GM12878 (cell line): ENCODE data around the gene P4HA1. TPM values are rescaled to one million over a fixed set of nuclear protein-coding genes. Genes with fewer than 3 reads are reported as not detected.

Experiments used
- EP300 ChIP-seq, 2 experiments: fragments of 150-350 bp in 1 of 2; IDR thresholded peaks; 2 replicates each; pipeline ENCODE4 v1.6.1; 2011 to 2012; ENCODE audit warnings: low read depth in 2 of 2, low read length in 2 of 2, borderline replicate concordance in 1 of 2, improper control_type of control experiment in 1 of 2, inconsistent platforms in 1 of 2; ENCODE audit not compliant: control insufficient read depth in 1 of 2
- NFYA ChIP-seq: IDR thresholded peaks from 2 replicates; pipeline ENCODE4 v1.6.1; 2011; ENCODE audit warnings: low read depth, mild to moderate bottlenecking, low read length, improper control_type of control experiment, borderline replicate concordance
- NRF1 ChIP-seq: conservative IDR thresholded peaks from 2 replicates; pipeline ENCODE4 v1.6.1; 2011; ENCODE audit warnings: mild to moderate bottlenecking, low read depth, low read length, improper control_type of control experiment
- PML ChIP-seq: IDR thresholded peaks from 2 replicates; pipeline ENCODE4 v1.6.1; 2012; ENCODE audit warnings: low read length, inconsistent platforms
- RAD51 ChIP-seq: fragments of 450-650 bp; IDR thresholded peaks from 2 replicates; pipeline ENCODE4 v1.6.1; 2016; ENCODE audit warnings: moderate library complexity, mild to moderate bottlenecking, inconsistent platforms
- RB1 ChIP-seq: fragments of 450-650 bp; formaldehyde crosslinking; IDR thresholded peaks from 2 replicates; pipeline ENCODE4 v1.6.1; 2017; ENCODE audit warnings: mild to moderate bottlenecking, borderline replicate concordance
- RUNX3 ChIP-seq: IDR thresholded peaks from 2 replicates; pipeline ENCODE4 v1.6.1; 2012; ENCODE audit warnings: low read length, inconsistent platforms
- SPI1 ChIP-seq: IDR thresholded peaks from 2 replicates; pipeline ENCODE4 v1.6.1; 2011; ENCODE audit warnings: low read depth, mild to moderate bottlenecking, low read length, moderate library complexity, borderline replicate concordance; ENCODE audit not compliant: insufficient read depth
- YY1 ChIP-seq: IDR thresholded peaks from 2 replicates; pipeline ENCODE4 v1.6.1; 2011; ENCODE audit warnings: low read depth, mild to moderate bottlenecking, low read length
- ZNF217 ChIP-seq: fragments of 450-650 bp; IDR thresholded peaks from 2 replicates; pipeline ENCODE4 v1.6.1; 2017; ENCODE audit warnings: antibody characterized with exemption, mild to moderate bottlenecking
- ZZZ3 ChIP-seq: IDR thresholded peaks from 2 replicates; pipeline ENCODE4 v1.6.1; 2011; ENCODE audit warnings: low read depth; ENCODE audit not compliant: control insufficient read depth, insufficient read length
- polyA plus RNA-seq, 11 experiments: library from polyadenylated mRNA; depleted of rRNA in 4 of 11; unstranded in 6 of 11; stranded (reverse) in 5 of 11; fragments of >200 nt; fragmentation: Nextera tagmentation in 4 of 11; fragmentation: Illumina TruSeq in 1 of 11; extraction: Ambion mirVana in 4 of 11; extraction: Trizol in 1 of 11; gene quantifications; 1 replicate in 1 of 11; 2 replicates in 10 of 11; pipeline versions ENCODE4 v1.2.1 to v1.2.3, GENCODE V29; 2011 to 2016; ENCODE audit warnings: inconsistent platforms in 2 of 11, missing spikeins in 2 of 11, low read depth in 1 of 11
- total RNA-seq, 4 experiments: library from RNA; depleted of rRNA in 3 of 4; stranded (reverse); fragments of >200 nt in 3 of 4; fragmentation: Illumina TruSeq in 1 of 4; extraction: Trizol in 1 of 4; gene quantifications; 2 replicates each; pipeline versions ENCODE4 v1.2.1 to v1.2.3, GENCODE V29; 2013 to 2021
- TF ChIP-seq, protein P1 (sequence below), 3 experiments: IDR thresholded peaks in 2 of 3; conservative IDR thresholded peaks in 1 of 3; 2 replicates each; pipeline ENCODE4 v1.5.1; 2011; ENCODE audit warnings: low read depth in 3 of 3, low read length in 3 of 3, mild to moderate bottlenecking in 3 of 3, control low read depth in 2 of 3, moderate library complexity in 2 of 3, inconsistent platforms in 1 of 3, mixed read lengths in 1 of 3; ENCODE audit not compliant: control insufficient read depth in 2 of 3, insufficient read depth in 1 of 3; ENCODE audit errors: extremely low read depth in 1 of 3

The P4HA1 gene
- total and polyA plus RNA-seq, 10 of the 15 experiments (the other 5 are each of a cell fraction or from before 2014, with no cell fraction given): 15.0 to 160 (median 24.1) TPM

GRCh38 chr10:73093922-73094850 lies 2.5 kb downstream of the P4HA1 start (continued):
- no peak for TF ChIP-seq EP300 (IDR thresholded peaks at IDR 0.05; ENCODE audit: borderline replicate concordance in 1 of 2, control insufficient read depth in 1 of 2, low read depth in 2 of 2, low read length in 2 of 2)
- TF ChIP-seq RUNX3: no peak
- no peak for TF ChIP-seq SPI1
- TF ChIP-seq ZNF217: no peak
- TF ChIP-seq NRF1: no peak
- no peak for TF ChIP-seq RB1
- no peak for TF ChIP-seq RAD51
- no peak for TF ChIP-seq PML
- no peak for TF ChIP-seq ZZZ3
- TF ChIP-seq NFYA: no peak
- TF ChIP-seq, protein P1, sequence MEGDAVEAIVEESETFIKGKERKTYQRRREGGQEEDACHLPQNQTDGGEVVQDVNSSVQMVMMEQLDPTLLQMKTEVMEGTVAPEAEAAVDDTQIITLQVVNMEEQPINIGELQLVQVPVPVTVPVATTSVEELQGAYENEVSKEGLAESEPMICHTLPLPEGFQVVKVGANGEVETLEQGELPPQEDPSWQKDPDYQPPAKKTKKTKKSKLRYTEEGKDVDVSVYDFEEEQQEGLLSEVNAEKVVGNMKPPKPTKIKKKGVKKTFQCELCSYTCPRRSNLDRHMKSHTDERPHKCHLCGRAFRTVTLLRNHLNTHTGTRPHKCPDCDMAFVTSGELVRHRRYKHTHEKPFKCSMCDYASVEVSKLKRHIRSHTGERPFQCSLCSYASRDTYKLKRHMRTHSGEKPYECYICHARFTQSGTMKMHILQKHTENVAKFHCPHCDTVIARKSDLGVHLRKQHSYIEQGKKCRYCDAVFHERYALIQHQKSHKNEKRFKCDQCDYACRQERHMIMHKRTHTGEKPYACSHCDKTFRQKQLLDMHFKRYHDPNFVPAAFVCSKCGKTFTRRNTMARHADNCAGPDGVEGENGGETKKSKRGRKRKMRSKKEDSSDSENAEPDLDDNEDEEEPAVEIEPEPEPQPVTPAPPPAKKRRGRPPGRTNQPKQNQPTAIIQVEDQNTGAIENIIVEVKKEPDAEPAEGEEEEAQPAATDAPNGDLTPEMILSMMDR (IDR thresholded peaks at IDR 0.05 in 2 of 3, conservative IDR thresholded peaks at IDR 0.05 in 1 of 3; ENCODE audit: control insufficient read depth in 2 of 3, extremely low read depth in 1 of 3, insufficient read depth in 1 of 3, low read depth in 3 of 3, low read length in 3 of 3): no peak
- no peak for TF ChIP-seq YY1
- TF ChIP-seq, all 136 proteins: peak for 6
